ENCODE data around the gene TTC39C. TPM values are rescaled to one million over a fixed set of nuclear protein-coding genes. Genes with fewer than 3 reads are reported as not detected.
A peak's percentile ranks its signal among the peaks of the same experiment; 100 is the strongest.

TTC39C gene
- total and polyA plus RNA-seq, 10 donors, result 15.4 to 52.3 (median 29.3) TPM

GRCh38 chr18:23992941-23993280, 21.6 kb upstream of the TTC39C start:
- DNase-seq, result no peak
- intact Hi-C loops (cut with DNase I; ENCODE audit: low total_unique reads), result no loop called here
- peaks cover 0 to 25% (median 0%) of the 10 kb centered on the region in 6 donors for H3K4me1 ChIP-seq
- H3K4me3 ChIP-seq, result peak overlapping the region in 2 of 8 donors; percentile 4 to 53
- no peaks in the 10 kb centered on the region for H3K36me3 ChIP-seq
- no peaks in the 10 kb centered on the region for H3K9me3 ChIP-seq
- TF ChIP-seq CTCF (IDR thresholded peaks at IDR 0.05 in 8 of 11, conservative IDR thresholded peaks at IDR 0.05 in 3 of 11) (no peak), POLR2A (IDR thresholded peaks at IDR 0.05) (no peak), POLR2AphosphoS5 (IDR thresholded peaks at IDR 0.05) (no peak)
- peak overlapping the region; percentile 2 to 84 (median 65) for H3K27ac ChIP-seq
- WGBS, 5 donors, result 70 to 80% (median 73%) methylated on average over 2 of the region's 2 CpGs
- H3K27me3 ChIP-seq (replicated peaks in 1 of 7), result no peaks in the 10 kb centered on the region

GRCh38 chr18:23994361-23994902, 20.1 kb upstream of the TTC39C start:
- intact Hi-C loops (cut with DNase I; ENCODE audit: low total_unique reads), result no loop called here
- WGBS, 5 donors, result 35 to 81% (median 68%) methylated on average over 9 of the region's 9 CpGs
- TF ChIP-seq POLR2AphosphoS5 (IDR thresholded peaks at IDR 0.05) (peak in 1 of 3 donors; percentile 11), POLR2A (IDR thresholded peaks at IDR 0.05) (no peak)
- Histone ChIP-seq H3K4me1 (peaks cover 0 to 25% (median 0%) of the 10 kb centered on the region in 6 donors), H3K27me3 (replicated peaks in 1 of 7) (no peaks in the 10 kb centered on the region), H3K4me3 (peak overlapping the region in 1 of 8 donors; percentile 53), H3K36me3 (no peaks in the 10 kb centered on the region), H3K27ac (peak overlapping the region in 5 of 8 donors; percentile 1 to 84 (median 72)), H3K9me3 (no peaks in the 10 kb centered on the region)
- no peak for DNase-seq

DNA sequence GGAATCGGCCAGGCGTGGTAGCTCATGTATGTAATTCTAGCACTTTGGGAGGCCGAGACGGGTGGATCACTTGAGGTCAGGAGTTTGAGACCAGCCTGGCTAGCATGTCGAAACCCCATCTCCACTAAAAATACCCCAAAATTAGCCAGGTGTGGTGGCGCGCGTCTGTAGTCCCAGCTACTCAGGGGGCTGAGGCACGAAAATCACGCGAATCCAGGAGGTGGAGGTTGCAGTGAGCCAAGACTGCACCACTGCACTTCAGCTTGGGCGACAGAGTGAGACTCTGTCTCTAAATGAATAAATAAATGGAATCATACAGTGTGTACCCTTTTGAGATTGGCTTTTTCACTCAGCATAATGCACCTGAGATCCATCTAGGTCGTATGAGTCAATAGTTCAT, 19.4 kb upstream of the TTC39C start:
- TF ChIP-seq POLR2AphosphoS5 (IDR thresholded peaks at IDR 0.05) (no peak), CTCF (IDR thresholded peaks at IDR 0.05 in 8 of 11, conservative IDR thresholded peaks at IDR 0.05 in 3 of 11) (no peak), POLR2A (IDR thresholded peaks at IDR 0.05) (no peak)
- peak overlapping the region in 1 of 8 donors; percentile 84 for H3K27ac ChIP-seq

DNA sequence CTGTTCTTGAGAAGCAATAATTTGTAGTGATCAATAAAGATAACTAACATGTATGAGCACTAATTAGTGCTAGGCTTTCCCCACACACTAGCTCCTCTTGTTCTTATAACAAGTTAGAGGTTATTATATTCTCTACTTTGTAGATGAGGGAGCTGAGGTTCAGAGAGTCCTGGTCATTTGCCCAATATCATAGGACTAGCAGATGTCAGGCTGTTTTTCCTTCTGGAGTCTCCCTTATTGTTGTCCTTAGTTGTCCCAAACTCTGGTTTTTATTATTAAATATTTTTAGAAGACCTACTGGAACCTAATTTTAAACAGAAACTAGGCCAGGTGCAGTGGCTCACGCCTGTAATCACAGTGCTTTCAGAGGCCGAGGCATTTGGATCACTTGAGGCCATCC, 16.5 kb upstream of the TTC39C start:
- intact Hi-C loops (cut with DNase I; ENCODE audit: low total_unique reads), result no loop called here
- H3K4me3 ChIP-seq, result no peak overlapping the region
- TF ChIP-seq CTCF (IDR thresholded peaks at IDR 0.05 in 8 of 11, conservative IDR thresholded peaks at IDR 0.05 in 3 of 11) (no peak), POLR2A (IDR thresholded peaks at IDR 0.05) (no peak), POLR2AphosphoS5 (IDR thresholded peaks at IDR 0.05) (no peak)
- H3K36me3 ChIP-seq, result no peaks in the 10 kb centered on the region
- 72 to 99% (median 94%) methylated on average over 2 of the region's 2 CpGs for WGBS, 5 donors
- no peaks in the 10 kb centered on the region for H3K9me3 ChIP-seq
- H3K27me3 ChIP-seq (replicated peaks in 1 of 7), result no peaks in the 10 kb centered on the region
- H3K4me1 ChIP-seq, result peaks cover 0 to 30% (median 9%) of the 10 kb centered on the region in 6 donors
- no peak for DNase-seq
- peak overlapping the region in 3 of 8 donors; percentile 65 to 80 (median 73) for H3K27ac ChIP-seq

More for the DNA sequence above, 19.4 kb upstream of the TTC39C start:
- Histone ChIP-seq H3K36me3 (no peaks in the 10 kb centered on the region), H3K27me3 (replicated peaks in 1 of 7) (no peaks in the 10 kb centered on the region), H3K4me1 (peaks cover 0 to 25% (median 0%) of the 10 kb centered on the region in 6 donors), H3K9me3 (no peaks in the 10 kb centered on the region), H3K4me3 (peak overlapping the region in 1 of 8 donors; percentile 53)
- 72 to 89% (median 83%) methylated on average over 12 to 13 of the region's 13 CpGs for WGBS, 5 donors
- DNase-seq, result no peak
- intact Hi-C loops (cut with DNase I; ENCODE audit: low total_unique reads), result no loop called here
